OCI-M1 (cell line): ENCODE results near the gene CLCN6.

Experiments
- DNase-seq: peaks from one replicate; lab custom pipeline; 2025; lab: John Stamatoyannopoulos, UW

The CLCN6 gene

GRCh38 chr1:11831945-11832725 is 26.1 kb downstream of the CLCN6 start:
- DNase-seq: peak; percentile 55

- no peak for DNase-seq
Measured at GRCh38 chr1:11833497-11833896, 27.5 kb downstream of the CLCN6 start.

GRCh38 chr1:11833900-11834299 is 27.9 kb downstream of the CLCN6 start:
- DNase-seq: no peak

GRCh38 chr1:11835441-11836225 is 29.6 kb downstream of the CLCN6 start:
- DNase-seq: no peak

GRCh38 chr1:11836955-11837766 is 31.2 kb downstream of the CLCN6 start:
- no peak for DNase-seq

- DNase-seq: no peak
Measured at GRCh38 chr1:11837767-11838348, 31.9 kb downstream of the CLCN6 start.

DNA sequence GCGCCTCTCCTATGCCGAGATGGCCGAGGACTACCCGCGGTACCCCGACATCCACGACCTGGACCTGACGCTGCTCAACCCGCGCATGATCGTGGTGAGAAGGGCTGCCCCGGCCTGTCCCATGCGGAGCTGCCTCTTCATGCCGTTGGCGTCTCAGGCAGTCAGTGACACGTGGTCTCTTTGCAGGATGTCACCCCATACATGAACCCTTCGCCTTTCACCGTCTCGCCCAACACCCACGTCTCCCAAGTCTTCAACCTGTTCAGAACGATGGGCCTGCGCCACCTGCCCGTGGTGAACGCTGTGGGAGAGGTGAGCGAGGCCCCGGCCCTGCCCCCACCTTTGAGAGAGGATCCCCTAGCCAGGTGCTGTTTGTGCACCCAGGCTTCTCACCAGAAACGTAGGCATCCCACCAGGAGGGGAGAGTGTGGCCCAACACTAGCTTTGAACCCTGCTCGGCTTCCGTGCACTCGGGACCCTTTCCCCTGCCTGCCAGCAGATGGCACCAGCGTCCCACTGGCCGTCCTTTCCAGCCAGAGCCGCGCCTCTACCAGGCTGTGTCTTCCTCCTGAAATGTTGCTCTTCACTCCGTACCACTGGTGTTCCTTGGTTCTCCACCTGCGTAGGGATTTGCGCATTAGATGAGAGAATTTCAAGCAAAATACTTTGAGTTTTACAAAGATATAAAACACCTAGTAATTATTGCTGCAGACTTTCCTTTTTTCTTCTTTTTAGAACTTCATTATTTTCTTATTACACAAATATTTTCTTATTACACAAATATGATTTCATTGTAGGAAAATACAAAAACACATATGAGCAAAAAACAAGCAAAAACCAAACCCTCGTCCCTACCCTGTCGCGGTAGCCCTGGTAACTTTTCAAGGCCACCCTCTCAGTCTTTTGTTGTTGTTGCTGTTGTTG is 32.6 kb downstream of the CLCN6 start:
- DNase-seq: peak; percentile 72

- DNase-seq: no peak
Measured at GRCh38 chr1:11839727-11840705, 34.0 kb downstream of the CLCN6 start.

GRCh38 chr1:11841245-11842153 is 35.5 kb downstream of the CLCN6 start:
- DNase-seq: peak; percentile 44

DNA sequence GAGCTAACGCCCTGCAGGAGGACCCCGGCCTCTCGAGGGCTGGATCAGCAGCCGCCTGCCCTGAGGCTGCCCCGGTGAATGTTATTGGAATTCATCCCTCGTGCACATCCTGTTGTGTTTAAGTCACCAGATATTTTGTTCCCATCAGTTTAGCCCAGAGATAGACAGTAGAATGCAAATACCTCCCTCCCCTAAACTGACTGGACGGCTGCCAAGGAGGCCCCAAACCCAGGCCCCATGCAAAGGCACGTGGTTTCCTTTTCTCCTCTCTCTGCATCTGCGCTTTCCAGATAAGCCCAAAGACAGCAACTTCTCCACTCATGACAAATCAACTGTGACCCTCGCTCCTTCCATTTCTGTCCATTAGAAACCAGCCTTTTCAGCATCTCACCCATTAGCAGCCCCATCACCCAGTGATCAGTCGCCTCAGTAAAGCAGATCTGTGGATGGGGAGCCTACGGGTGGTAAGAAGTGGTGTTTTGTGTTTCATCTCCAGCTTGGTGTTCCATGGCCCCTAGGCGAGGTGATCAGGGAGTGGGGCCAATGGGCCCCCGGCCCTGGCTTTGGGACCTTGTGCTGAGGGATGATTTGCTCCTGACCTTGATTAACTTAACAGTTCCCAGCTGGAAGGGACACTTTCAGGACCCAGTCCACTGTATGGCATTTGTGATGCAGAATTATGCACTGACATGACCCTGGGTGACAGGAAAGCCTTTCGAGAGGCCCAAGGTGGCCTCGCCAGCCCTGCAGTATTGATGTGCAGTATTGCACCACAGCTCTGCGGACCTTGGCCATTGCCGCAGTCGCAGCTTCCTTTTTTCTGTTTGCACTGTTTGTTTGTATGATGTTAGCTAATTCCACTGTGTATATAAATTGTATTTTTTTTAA is 36.4 kb downstream of the CLCN6 start:
- DNase-seq: peak; percentile 98

DNA sequence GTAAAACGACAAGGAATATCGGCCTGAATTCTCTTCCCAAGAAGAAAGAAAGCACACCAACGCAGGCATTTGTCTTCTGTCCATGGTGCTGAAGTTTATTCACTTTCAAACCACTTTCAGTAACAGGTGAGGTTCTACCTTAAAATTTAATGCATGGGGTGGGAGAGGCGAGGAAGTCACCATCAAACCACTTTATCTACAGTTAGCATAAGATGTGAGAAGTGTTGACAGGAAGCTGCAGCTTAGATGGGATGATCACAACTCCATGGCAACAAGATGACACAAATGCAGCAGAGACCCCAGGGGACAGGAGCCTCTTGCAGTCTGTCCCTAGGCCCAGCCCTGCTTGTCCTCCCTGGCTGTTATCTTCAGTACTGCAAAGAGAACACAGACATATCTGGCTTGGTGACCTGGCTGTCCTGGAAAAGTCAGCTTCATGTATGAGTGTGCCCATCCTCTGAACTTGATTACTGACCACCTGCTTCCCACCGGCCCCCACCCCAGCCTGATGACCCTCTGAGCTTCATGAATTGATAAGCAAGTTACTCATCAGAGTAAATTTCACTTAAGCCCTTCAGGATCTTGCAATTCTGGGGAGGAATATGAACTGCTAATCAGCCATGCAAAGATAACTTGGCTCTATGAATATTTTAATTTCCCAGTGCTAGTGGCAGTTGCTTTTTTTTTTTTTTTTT is 39.8 kb downstream of the CLCN6 start:
- peak; percentile 12 for DNase-seq

DNA sequence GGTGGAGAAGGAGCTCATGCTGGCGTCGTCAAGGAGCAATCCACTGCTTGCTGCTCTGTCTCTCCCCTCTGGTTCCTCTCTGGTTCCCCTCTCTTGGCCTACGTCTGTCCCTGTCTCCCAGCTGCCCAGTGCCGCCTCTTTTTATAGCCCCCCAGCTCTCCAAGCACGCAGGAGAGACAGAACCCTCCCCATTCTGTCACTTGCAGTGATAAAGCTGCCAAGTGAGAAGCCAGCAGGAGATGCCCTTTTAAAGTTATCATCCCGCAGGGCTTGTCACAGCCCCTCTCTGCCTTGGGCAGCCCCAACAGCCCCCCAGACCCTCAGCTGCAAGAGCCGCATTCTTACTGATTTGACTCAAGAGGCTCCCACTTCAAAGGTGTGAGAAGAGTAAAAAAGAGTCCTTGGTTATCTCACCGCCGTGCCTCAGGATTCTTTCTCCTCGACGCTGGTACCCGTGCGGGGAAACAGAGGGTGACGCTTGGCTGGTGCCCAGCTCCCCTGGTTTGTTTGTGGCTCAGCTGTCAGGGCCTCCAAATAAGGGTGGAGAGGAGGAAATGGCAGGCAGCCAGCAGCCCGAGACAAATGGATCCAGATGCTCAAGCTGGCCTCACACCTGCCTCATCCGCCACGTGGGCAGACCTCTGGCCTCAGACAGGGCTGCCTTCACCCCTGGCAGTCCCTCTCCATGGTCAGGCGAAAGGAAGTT is 41.8 kb downstream of the CLCN6 start, which contains the start of gene NPPA:
Gene NPPA, minus strand, starts transcription at position 117 of the 706 bp plus-strand sequence. Its CDS starts 99 bp downstream, at position 18.
- DNase-seq: no peak

DNA sequence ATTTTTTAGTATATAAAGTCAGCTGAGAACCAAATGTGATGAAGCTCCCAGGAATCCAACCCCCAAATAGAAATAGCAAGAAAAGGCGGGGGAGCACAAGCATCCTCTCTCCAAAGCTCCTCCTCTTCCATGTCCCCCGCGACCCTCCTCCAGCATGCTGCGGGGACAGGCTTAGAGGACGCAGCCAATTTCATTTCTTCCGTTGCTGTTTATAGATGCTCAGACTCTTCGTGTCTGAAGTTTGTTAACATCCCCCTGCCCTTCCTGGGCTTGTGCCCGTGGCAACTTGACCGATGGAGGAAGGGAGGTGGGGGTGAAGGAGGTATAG is 42.3 kb downstream of the CLCN6 start:
- no peak for DNase-seq

DNA sequence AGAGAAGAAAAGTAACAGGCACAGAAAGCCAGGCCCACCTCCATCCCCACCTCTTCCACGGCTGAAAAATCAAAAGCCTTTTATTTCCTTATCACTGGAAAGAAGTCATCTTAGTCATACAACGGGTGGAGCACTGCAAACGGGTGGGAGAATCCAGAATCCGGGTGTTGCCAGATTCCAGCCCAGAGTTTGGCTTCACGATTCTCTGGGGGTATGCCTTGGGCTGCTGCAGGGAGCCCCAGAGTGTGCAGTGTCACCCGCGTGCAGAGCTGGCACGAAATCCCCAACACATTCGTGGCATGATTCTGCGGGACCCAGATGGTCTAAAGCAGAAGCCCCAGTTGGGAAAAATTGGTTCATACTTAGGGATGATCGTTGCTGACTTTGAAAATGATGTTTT is 44.2 kb downstream of the CLCN6 start:
- no peak for DNase-seq

DNA sequence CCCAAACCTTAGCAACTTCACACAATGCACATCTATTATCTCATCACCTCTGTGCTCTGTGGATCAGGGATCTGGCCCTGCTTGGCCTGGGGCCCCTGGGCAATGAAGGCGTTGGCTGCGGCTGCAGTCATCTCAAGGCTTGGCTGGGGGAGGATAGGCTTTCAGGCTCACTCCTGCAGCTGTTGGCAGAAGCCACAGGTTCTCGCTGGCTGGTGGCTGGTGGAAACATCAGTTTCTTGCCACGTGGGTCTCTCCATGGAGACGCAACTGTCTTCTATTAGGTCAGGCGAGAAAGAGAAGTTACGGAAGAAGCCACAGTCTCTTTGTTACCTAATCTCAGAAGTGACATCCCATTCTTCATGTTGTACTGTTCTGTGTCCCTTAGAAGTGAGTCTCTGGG is 45.2 kb downstream of the CLCN6 start:
- peak; percentile 68 for DNase-seq

GRCh38 chr1:11854519-11854918 is 48.5 kb downstream of the CLCN6 start:
- DNase-seq: no peak
